GM13977 (cell line): ENCODE results near the gene RTP1.

Experiments used
- DNase-seq: peaks from one replicate; pipeline ENCODE4 v3.0.0; 2012; ENCODE audit warnings: low spot score
- in situ Hi-C: fragments of 300-500 bp; cut with MboI; formaldehyde crosslinking; loops from one replicate; pipeline ENCODE4 v1.12.0; 2022; ENCODE audit warnings: low sequenced_read_pairs, low pct_unique_long_range_greater_than_20kb, mixed read lengths, inconsistent platforms; ENCODE audit not compliant: unreplicated experiment
- TF ChIP-seq, protein P1 (sequence below): IDR thresholded peaks from 2 replicates; pipeline ENCODE4 v1.5.1; 2012; ENCODE audit warnings: mild to moderate bottlenecking, control low read depth; ENCODE audit not compliant: insufficient read depth; ENCODE audit errors: extremely low read depth, missing control alignments

RTP1 gene

DNA sequence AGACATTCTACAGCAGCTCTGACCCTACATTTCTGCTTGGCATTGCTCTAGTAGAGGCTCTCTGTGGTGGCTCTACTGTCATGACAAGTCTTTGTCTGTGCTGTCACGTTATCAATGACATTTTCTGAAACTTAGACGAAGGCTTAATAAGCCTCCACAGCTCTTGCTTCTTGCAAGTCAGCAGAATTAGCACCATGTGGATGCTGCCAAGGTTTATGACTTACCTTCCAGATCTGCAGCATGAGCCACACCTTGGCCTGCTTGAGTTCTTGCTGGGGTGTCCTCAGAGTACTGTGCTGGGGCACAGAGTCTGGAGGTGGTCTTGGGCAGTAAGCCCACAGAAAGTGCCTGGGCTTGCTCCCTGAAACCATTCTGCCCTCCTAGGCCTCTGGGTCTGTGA, 9.8 kb downstream of the RTP1 start:
- in situ Hi-C loops: no loop called here
- TF ChIP-seq, protein P1, sequence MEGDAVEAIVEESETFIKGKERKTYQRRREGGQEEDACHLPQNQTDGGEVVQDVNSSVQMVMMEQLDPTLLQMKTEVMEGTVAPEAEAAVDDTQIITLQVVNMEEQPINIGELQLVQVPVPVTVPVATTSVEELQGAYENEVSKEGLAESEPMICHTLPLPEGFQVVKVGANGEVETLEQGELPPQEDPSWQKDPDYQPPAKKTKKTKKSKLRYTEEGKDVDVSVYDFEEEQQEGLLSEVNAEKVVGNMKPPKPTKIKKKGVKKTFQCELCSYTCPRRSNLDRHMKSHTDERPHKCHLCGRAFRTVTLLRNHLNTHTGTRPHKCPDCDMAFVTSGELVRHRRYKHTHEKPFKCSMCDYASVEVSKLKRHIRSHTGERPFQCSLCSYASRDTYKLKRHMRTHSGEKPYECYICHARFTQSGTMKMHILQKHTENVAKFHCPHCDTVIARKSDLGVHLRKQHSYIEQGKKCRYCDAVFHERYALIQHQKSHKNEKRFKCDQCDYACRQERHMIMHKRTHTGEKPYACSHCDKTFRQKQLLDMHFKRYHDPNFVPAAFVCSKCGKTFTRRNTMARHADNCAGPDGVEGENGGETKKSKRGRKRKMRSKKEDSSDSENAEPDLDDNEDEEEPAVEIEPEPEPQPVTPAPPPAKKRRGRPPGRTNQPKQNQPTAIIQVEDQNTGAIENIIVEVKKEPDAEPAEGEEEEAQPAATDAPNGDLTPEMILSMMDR: no peak
- DNase-seq: no peak

DNA sequence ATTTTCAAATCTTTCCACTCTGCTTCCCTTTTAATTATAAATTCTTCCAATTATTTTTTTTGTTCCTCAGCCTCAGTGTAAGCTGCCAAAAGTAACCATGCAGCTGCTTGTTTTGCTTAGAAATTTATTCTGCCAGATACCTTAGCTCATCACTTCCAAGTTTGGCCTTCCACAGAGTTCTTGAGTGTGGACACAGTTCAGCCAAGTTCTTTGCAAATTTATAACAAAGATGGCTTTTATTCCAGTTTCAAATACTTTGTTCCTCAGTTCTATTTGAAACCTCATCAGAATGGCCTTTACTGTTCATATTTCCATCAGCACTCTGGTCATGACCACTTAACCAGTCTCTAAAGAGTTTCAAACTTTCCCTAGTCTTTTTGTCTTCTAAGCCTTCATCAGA, 10.3 kb downstream of the RTP1 start:
- no peak for DNase-seq
- TF ChIP-seq, protein P1: no peak
- in situ Hi-C loops: no loop called here

DNA sequence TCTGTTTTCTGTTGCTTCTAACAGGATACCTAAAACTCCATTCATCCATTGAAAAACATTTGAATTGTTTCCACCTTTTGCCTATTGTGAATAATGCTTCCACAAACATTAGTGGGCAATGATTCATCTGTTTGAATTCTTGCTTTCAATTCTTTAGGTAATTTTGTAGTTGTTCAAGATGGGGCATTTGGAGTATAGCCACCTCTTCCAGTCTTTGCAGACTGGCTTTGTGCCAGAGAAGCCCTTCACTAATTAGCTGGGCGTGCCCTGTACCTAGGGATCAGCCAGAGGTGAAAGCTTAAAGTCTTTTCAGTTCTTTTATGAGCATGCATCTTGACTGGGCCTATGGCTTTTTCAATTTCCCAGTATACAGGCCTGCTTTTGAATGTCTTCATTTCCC, 10.9 kb downstream of the RTP1 start:
- in situ Hi-C loops: no loop called here
- no peak for DNase-seq
- TF ChIP-seq, protein P1: no peak

DNA sequence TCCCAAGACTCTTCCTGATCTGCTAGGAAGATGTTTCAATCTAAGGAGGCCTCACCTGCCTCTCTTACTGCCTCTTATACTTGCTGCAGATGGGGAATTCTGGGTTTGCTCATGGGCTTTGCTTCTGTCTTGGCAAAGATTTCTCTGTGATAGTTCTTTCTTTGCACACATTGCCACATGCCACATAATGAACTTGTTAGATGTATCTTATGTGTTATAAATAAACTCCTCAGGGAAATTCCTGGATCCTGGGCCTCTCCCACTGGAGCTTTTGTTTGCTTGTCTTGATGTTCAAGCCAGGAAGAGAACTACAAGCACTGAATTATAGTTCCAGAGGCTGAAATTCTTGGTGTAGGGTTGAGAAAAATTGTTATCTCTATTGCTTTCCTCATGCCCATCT, 12.2 kb downstream of the RTP1 start:
- DNase-seq: no peak
- TF ChIP-seq, protein P1: no peak
- in situ Hi-C loops: no loop called here

DNA sequence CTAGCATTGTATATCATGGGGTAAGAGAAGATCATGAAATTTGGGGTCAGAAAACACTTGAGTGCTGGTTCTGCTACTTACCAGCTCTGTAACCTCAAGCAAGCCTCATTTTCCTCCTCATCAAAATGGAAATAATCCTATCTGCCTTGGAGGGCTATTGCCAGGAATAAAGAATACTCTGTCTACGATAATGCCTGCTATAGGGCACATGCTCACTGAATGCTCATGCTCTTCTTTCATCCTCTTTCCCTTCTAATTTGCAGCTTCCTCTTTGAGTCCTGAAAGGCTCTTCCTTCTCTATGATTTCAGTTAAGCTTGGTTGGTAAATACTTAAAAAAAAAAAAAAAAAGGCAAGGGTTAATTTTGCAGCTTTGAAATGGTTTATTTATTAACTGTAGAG, 12.8 kb downstream of the RTP1 start:
- in situ Hi-C loops: no loop called here
- TF ChIP-seq, protein P1: no peak
- no peak for DNase-seq

DNA sequence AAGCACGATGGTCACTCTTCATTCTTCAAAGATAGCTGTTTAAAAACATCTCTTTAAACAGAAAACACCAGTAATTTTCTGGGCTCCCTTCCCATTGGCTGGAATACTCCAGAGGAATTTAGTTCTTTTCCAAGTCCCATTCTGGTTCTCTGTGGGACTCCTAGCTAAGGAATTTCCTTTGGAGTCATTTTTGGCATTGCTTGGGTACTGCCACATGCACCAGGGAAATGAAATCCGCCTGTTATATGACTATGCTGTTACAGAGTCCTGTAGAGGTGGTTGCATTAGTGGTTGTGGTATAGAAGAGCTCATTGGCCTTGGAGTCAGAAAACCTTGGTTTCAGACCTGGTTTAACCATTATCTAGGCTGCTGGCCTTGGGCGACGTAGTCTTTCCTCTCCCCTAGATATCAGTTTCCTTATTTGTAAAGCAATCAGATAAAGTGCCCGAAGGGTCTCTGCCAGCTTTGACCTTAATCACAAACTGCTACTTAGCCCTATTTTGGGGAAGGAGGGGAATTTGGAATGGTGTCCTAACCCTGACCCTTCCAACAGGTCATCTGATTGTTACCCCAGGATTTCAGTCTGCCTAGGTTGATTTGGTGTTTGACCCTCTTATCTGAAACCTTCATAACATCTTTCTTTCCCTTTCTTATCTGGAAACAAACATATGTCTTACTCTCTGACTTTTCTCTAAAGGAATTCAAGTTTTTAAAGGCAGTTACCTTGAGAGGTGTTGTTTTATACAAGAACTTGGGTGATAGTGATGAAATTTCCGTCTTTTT, 13.4 kb downstream of the RTP1 start:
- in situ Hi-C loops: no loop called here
- TF ChIP-seq, protein P1: no peak
- DNase-seq: no peak
